ENCODE measurements around the gene WDR38.

WDR38 gene

GRCh38 chr9:124852829-124853531 lies at the start of gene WDR38:
TSS of gene WDR38 (plus strand) at chr9:124853460. CDS start at chr9:124853532, 72 bp downstream.
- TF ChIP-seq CTCF (conservative IDR thresholded peaks at IDR 0.05), result peak; percentile 100
- no peak for TF ChIP-seq ZFX (IDR thresholded peaks at IDR 0.05)
- H3K27ac ChIP-seq, result peak within 1 kb of the TSS; percentile 17; the same call in 1 of the 2 replicates

GRCh38 chr9:124803911-124804310 lies 49.3 kb upstream of the WDR38 start:
- no peak for TF ChIP-seq CTCF (conservative IDR thresholded peaks at IDR 0.05)
- TF ChIP-seq ZFX (IDR thresholded peaks at IDR 0.05), result no peak
- no peak overlapping the region for H3K27ac ChIP-seq

- no peak overlapping the region for H3K27ac ChIP-seq
Observed at GRCh38 chr9:124805186-124805585, 48.1 kb upstream of the WDR38 start.

GRCh38 chr9:124808246-124808956 lies 44.9 kb upstream of the WDR38 start:
- H3K27ac ChIP-seq, result no peak overlapping the region
- no peak for TF ChIP-seq CTCF (conservative IDR thresholded peaks at IDR 0.05)
- TF ChIP-seq ZFX (IDR thresholded peaks at IDR 0.05), result no peak

More at GRCh38 chr9:124805186-124805585, 48.1 kb upstream of the WDR38 start:
- TF ChIP-seq CTCF (conservative IDR thresholded peaks at IDR 0.05) (no peak), ZFX (IDR thresholded peaks at IDR 0.05) (no peak)

GRCh38 chr9:124809211-124809610 lies 44.0 kb upstream of the WDR38 start:
- no peak overlapping the region for H3K27ac ChIP-seq
- no peak for TF ChIP-seq ZFX (IDR thresholded peaks at IDR 0.05)
- no peak for TF ChIP-seq CTCF (conservative IDR thresholded peaks at IDR 0.05)

GRCh38 chr9:124809741-124810500 lies 43.3 kb upstream of the WDR38 start:
- H3K27ac ChIP-seq, result no peak overlapping the region
- TF ChIP-seq CTCF (conservative IDR thresholded peaks at IDR 0.05), result no peak
- TF ChIP-seq ZFX (IDR thresholded peaks at IDR 0.05), result no peak

Measured in C4-2B (cell line).